HG02970 (cell line): ENCODE data around the gene GFAP.

Source experiments
- ATAC-seq: cut with Tn5 transposase; IDR thresholded peaks from one replicate; pipeline ENCODE4 v1.9.1; 2021; ENCODE audit warnings: mild to moderate bottlenecking, moderate library complexity, moderate number of reproducible peaks; ENCODE audit not compliant: unreplicated experiment, low FRiP score

GFAP gene

GRCh38 chr17:44932096-44932786 lies 16.9 kb upstream of the GFAP start:
- ATAC-seq, result no peak

DNA sequence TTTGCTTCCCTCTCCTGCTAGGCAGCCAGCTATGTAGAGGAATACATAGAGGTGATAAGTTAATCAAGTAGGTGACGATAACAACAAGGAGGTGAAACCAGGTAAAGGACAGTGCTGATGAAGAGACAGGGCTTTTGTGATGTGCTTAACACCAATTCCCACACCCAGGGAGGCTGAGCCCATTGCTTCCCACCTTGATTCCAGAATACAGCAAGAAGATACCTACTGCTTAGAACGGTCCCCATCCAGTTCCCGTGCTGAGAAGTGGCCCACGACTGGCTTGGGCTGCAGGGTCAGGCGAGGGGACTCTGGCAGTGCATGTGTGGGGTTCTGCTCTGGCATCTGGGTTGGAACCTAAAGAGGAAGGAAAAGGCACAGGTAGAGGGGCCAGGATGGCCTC lies 16.1 kb upstream of the GFAP start:
- no peak for ATAC-seq

- ATAC-seq, result no peak
Measured at GRCh38 chr17:44930667-44931066, 15.4 kb upstream of the GFAP start.

DNA sequence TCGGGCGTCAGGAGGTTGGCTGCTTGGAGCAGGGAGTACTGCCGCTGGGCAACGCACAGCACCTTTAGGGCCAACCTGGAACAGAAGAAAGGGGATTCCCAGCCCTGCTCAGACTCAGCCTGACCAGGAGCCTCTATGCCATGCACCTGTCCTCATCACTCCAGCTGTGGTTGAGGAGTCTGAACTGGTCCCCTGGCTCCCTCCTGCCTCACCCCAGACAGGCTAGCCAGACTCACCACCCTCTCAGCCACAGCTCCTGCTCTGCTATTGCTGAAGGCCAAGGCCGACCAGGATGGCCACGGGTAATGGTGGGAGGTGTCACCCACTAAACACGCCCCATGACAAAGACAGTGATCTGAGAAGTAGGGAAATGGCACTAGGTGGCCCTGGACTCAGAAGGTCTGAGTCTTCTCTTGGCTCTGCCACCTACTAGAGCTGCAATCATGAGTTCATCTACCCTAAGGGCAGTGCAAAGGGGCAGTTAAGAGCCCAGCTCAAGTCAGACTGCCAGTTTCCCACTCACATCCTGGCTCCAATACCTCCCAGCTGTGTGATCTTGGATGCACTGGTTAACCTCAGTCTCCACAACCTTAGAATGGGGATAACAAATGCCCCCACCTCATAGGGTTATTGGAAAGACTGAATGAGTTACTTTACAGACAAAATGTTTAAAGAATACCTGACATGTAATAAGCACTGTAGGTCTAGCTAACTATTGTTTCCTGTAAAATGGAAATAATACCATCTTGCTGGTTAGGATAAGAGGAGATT lies 13.8 kb upstream of the GFAP start:
- ATAC-seq, result no peak

- ATAC-seq, result no peak
Measured at GRCh38 chr17:44928136-44928535, 12.8 kb upstream of the GFAP start.

- no peak for ATAC-seq
Measured at GRCh38 chr17:44927696-44928095, 12.4 kb upstream of the GFAP start.

- no peak for ATAC-seq
Measured at GRCh38 chr17:44926821-44927525, 11.7 kb upstream of the GFAP start.

DNA sequence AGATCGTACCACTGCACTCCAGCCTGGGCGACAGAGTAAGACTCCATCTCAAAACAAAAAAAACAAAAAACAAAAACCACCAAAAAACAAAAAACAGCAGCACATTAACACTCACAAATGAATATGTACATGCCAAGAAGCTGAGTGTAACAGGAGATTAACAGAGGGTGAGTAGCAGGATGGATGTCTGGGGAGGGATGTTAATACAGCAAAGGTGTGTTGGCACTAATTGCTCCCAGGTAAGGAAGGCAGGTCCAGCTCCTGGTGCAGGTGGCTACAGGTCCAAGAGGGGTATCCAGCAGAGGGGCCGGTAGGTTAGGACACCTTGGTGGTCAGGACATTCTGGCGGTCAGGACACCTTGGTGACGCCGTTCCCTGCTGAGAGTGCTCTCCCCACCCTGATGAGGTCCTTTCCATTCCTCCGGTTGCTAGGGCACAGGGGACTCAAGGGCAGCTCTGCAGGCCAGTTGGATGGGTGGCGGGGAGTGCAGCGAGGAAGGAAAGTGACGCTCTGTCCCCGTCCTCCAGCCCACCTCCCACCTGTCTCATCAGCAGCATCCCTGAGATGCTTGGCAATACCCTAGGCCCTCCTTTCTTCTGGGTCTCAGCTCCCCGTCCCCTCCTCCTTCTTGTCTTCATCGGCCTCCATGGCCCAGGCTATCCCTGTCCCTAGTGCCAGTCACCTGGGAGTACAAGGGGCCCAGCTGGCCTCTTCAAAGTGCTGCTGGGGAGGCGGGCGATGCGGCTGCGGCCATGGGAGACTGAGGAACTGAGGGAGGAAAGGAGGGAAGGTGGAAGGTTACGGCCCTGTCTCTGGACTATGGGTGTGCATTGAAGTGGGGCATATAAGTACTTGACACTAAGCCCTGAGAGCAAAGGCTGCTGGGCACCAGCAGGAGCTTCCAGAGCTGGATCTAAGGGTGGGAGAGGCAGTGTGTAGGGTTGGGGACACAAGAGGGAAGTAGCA lies 10.7 kb upstream of the GFAP start:
- no peak for ATAC-seq

GRCh38 chr17:44924107-44924544 lies 8.8 kb upstream of the GFAP start:
- ATAC-seq, result no peak

- ATAC-seq, result no peak
Measured at GRCh38 chr17:44922746-44923470, 7.6 kb upstream of the GFAP start.

DNA sequence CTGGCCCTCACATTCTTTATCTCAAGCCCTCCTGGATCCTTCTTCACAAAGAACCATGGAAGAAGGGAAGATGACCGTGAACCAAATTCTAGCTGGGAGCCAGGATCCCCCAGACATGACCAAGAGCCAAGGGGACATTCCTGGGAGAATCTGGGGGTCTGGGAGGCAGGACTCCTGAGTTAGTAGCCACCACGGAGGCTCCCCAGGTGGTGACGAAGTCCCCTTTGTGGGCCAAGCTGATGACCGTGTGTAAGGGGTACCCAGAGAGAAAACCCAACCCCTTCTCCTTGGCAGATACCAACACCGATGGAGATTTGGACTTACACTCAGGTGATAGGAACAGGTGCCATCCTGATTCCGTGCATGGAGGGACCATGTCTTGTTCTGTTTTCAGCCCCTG lies 6.8 kb upstream of the GFAP start:
- ATAC-seq, result no peak

GRCh38 chr17:44921122-44921882 lies 6.0 kb upstream of the GFAP start:
- no peak for ATAC-seq

GRCh38 chr17:44920565-44920940 lies 5.3 kb upstream of the GFAP start:
- no peak for ATAC-seq

DNA sequence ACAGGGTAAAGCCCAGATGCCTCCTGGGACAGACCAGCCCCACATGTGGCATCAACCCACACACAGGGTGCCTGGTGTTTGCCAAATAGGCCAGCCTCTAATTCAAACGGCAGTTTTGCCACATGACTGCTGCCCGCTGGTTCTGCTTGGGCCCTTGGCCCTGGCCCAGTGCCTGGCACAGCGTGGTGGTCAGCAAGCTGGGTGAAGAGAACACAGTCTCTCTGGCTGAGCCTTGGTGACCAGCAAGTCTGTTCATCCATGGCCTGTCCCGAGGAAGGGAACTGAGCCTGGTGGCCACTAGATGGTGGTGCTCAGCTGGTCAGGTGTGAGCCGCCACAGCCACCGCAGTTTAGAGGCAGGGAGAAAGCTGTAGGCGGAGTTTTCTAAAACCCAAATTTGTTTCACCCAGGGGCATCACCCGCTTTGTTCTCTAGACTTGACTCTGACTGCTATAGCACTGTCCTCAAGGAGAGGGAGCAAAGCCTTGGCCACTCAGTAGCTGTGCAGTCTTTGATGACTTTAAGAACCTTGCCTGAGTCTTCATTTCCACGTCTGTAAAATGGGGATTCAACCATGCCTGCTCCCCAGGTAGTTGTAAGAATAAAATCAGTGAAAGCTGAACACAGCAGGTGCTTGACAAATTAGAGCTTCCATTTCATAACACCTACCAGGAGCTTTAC lies 4.7 kb upstream of the GFAP start:
- ATAC-seq, result no peak

DNA sequence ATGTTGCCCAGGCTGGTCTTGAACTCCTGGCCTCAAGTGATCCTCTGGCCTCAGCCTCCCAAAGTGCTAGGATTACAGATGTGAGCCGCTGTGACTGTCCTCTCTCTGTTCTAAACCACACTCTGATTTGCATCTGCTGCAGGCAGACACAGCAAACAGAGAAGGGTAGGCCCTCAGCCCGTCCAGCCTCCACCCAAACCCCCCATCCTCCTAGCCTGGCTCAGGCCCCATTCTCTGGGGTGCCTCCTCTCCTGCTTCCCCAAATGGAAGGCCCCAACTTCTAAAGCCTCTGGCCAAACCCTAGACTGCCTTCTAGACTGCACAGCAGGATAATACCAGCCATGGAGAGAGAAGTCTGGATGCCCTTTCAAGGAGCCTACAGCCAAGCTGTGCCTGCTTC lies 4.1 kb upstream of the GFAP start:
- ATAC-seq, result no peak

- no peak for ATAC-seq
Measured at GRCh38 chr17:44918006-44918405, 2.7 kb upstream of the GFAP start.

DNA sequence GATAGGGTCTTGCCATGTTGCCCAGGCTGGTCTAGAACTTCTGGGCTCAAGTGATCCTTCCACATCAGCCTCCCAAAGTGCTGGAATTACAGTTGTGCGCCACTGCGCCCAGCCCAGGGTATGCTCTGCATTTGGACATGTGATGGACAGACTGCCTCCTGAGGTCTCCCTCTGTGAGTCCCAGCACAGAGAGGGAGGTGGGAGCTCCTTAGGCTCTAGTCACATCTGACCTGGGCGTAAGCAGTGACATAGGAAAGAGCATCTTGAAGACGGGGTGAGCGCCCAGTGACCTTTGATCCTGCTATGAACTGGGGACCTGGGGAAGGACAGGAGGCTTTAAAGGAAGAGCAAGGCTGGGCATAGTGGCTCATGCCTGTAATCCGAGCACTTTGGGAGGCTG lies 2.2 kb upstream of the GFAP start:
- ATAC-seq, result no peak

GRCh38 chr17:44916781-44917241 lies 1.5 kb upstream of the GFAP start:
- ATAC-seq, result no peak
